Measurements from ENCODE around the gene RPP25. TPM values are rescaled to one million over a fixed set of nuclear protein-coding genes. Genes with fewer than 3 reads are reported as not detected.
A peak's percentile ranks its signal among the peaks of the same experiment; 100 is the strongest.
"Not testable (repeated sequence)": the region's sequence is repeated elsewhere in the genome, so short reads cannot be mapped to it uniquely, and the experiment has no call there.

RPP25 gene
- total and polyA plus RNA-seq, 12 donors = 0.83 to 4.6 (median 1.7) TPM

DNA sequence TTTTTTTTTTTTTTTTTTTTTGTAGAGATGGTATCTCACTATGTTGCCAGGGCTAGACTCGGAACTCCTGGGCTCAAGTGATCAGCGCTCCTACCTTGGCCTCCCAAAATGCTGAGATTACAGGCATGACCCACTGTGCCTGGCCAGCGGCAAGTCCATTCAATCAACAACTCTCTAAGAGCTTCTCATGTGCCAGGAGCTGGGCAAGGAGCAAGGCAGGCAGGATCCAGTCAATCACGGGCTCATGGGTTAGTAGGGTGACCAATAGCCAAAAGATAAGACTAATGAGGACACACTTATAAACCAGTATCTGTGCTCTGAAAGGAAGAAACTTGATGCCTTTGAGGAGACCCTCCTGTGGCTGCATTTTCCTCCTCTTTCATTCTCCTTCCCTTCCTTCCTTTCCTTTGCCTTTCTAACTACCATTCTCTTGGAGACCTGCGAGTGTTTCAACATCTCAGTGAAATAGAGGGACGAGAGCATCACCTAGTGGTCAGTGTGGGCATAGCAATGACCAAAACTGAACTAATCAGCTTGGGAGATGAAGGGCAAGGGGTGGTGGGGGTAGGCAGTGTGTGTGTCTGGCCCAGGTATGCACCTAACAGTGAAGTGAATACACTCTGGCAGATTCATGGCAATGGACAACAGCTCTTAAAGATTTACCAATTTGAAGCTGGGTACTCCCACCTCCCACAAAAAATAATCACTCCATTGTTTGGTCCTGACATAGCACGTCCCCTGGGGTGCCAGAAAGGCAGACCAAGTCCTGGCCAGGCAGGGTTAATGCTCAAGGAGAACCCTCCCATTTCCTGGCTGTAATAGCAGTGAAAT is 6.3 kb downstream of the RPP25 start:
- Histone ChIP-seq H3K36me3 (no peaks in the 10 kb centered on the region), H3K4me1 (peaks cover 0 to 20% (median 14%) of the 10 kb centered on the region in 9 donors), H3K9me3 (no peaks in the 10 kb centered on the region), H3K4me3 (no peak overlapping the region), H3K27ac (no peak overlapping the region), H3K27me3 (peaks cover 0 to 4% (median 0%) of the 10 kb centered on the region in 7 donors)
- ATAC-seq (peak; percentile 66 to 82 (median 69)), DNase-seq (peak in 1 of 2 donors; percentile 73)
- 43 to 46% methylated on average over 7 of the region's 7 CpGs for WGBS, 2 donors
- intact Hi-C loops (cut with DNase I) = loop anchor here (1.0 to 10.0 kb wide), 8 partner anchors 178 to 575 kb away; no protein-coding TSS in a partner anchor
- TF ChIP-seq CTCF (IDR thresholded peaks at IDR 0.05) = peak; percentile 88 to 98 (median 95)

DNA sequence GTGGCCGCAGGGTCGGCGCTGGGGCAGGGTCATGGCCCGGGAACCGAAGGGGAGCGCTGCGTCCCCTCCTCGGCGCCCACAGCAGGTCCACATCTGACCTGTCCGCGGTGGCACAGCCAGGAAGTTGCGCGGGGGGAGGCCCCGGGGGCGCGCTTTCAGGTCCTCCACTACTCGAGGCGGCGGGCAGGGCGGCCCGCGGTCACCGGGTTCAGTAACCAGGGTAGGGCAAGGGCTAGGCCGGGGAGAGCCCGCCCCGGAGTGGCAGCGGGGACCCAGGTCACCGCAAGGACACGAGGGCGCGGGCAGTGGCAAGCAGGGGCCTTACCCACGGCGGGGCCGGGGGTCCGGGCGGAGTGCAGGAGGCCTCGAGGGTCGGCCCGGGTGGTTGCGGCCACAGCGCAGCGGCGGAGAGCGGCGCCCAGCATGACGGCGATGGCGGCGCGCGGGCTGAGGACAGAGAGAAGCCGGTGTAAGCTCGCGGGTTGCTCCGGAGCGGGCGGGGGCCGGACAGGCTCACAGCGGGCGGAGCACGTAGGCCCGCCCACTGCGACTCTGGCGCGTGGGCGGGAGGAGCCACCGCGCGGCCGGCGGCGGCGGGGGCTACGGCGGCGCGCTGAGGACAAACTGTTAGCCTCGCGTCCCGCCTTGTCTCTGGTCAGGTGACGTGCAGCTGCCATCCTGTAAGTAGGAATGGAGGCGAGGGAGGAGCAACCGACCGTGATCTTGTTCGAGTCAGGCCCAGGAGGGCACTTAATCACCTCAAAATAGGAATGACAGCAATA is 18.8 kb downstream of the RPP25 start, which contains the start of gene COX5A:
TSS of gene COX5A (minus strand) at position 484 of the 782 bp plus-strand sequence. CDS start at position 425, 59 bp downstream.
- no peaks in the 10 kb centered on the region for H3K9me3 ChIP-seq
- peak within 1 kb of the TSS; percentile 70 to 100 (median 90) for H3K4me3 ChIP-seq
- peak; percentile 96 to 98 (median 98) for ATAC-seq
- WGBS, 2 donors = 0% methylated on average over 85 of the region's 85 CpGs
- peak in 1 of 9 donors; percentile 19 for TF ChIP-seq CTCF (IDR thresholded peaks at IDR 0.05)
- H3K27me3 ChIP-seq = no peaks in the 10 kb centered on the region
- DNase-seq = peak; percentile 92 to 95
- peaks cover 0 to 8% (median 0%) of the 10 kb centered on the region in 9 donors for H3K36me3 ChIP-seq
- peak within 1 kb of the TSS; percentile 96 to 100 (median 98) for H3K27ac ChIP-seq
- H3K4me1 ChIP-seq = peaks cover 6 to 46% (median 39%) of the 10 kb centered on the region in 9 donors
- intact Hi-C loops (cut with DNase I) = loop anchor here in 3 of 10 donors (2.0 to 5.0 kb wide), 3 partner anchors 31 to 155 kb away; partner anchors contain the start of genes CSK (in 1 of the 3), FAM219B (in 1 of the 3) and ULK3 (in 1 of the 3)

GRCh38 chr15:74937272-74937589 is 19.3 kb downstream of the RPP25 start:
- peak in 1 of 8 donors; percentile 65 for ATAC-seq
- 0% methylated on average over 18 of the region's 18 CpGs for WGBS, 2 donors

GRCh38 chr15:74935193-74935592 is 21.4 kb downstream of the RPP25 start:
- H3K27me3 ChIP-seq, ATAC-seq, H3K9me3 ChIP-seq, DNase-seq: not testable (repeated sequence)
- Histone ChIP-seq H3K36me3 (peaks cover 0 to 28% (median 6%) of the 10 kb centered on the region in 9 donors), H3K4me1 (peaks cover 6 to 59% (median 44%) of the 10 kb centered on the region in 9 donors), H3K27ac (peak overlapping the region in 4 of 10 donors; percentile 10 to 61 (median 25)), H3K4me3 (peak overlapping the region in 4 of 10 donors; percentile 10 to 98 (median 92))
- intact Hi-C loops (cut with DNase I) = loop anchor here in 2 of 10 donors (5.0 kb wide), 2 partner anchors 93 to 153 kb away; partner anchors contain the start of genes CSK (in 1 of the 2) and ULK3 (in 1 of the 2)
- WGBS, 2 donors = 73 to 74% methylated on average over 3 of the region's 3 CpGs

More at GRCh38 chr15:74937272-74937589, 19.3 kb downstream of the RPP25 start:
- intact Hi-C loops (cut with DNase I) = loop anchor here in 3 of 10 donors (2.0 to 5.0 kb wide), 3 partner anchors 30 to 155 kb away; partner anchors contain the start of genes CSK (in 1 of the 3), FAM219B (in 1 of the 3) and ULK3 (in 1 of the 3)
- H3K36me3 ChIP-seq = peaks cover 0 to 8% (median 0%) of the 10 kb centered on the region in 9 donors
- no peaks in the 10 kb centered on the region for H3K9me3 ChIP-seq
- no peaks in the 10 kb centered on the region for H3K27me3 ChIP-seq
- no peak for DNase-seq
- TF ChIP-seq CTCF (IDR thresholded peaks at IDR 0.05) = no peak
- peaks cover 6 to 52% (median 40%) of the 10 kb centered on the region in 9 donors for H3K4me1 ChIP-seq
- H3K27ac ChIP-seq = peak overlapping the region; percentile 96 to 100 (median 98)
- H3K4me3 ChIP-seq = peak overlapping the region; percentile 70 to 100 (median 90)
